ACC112 (cell line): ENCODE measurements around the gene DAB2.

Source experiments
- H2AFZ ChIP-seq: fragments of 200-600 bp; sonication (generic); one replicate; pipeline ENCODE4 v1.6.0; 2017; ENCODE audit warnings: antibody characterized with exemption, low read length; ENCODE audit not compliant: unreplicated experiment
- H3K27ac ChIP-seq: fragments of 200-600 bp; sonication (generic); 2 replicates; pipeline ENCODE4 v1.5.1; 2014; ENCODE audit warnings: low read depth, mild to moderate bottlenecking, antibody characterized with exemption, low read length, moderate library complexity
- H3K27me3 ChIP-seq: fragments of 200-600 bp; sonication (generic); 2 replicates; pipeline ENCODE4 v1.6.1; 2014; ENCODE audit warnings: mild to moderate bottlenecking, antibody characterized with exemption, low read length, moderate library complexity, mixed read lengths; ENCODE audit not compliant: insufficient read depth
- H3K36me3 ChIP-seq: fragments of 200-600 bp; sonication (generic); 2 replicates; pipeline ENCODE4 v1.6.1; 2016; ENCODE audit warnings: mild to moderate bottlenecking, antibody characterized with exemption, low read length, moderate library complexity, mixed read lengths; ENCODE audit not compliant: insufficient read depth
- H3K4me1 ChIP-seq: fragments of 200-600 bp; sonication (generic); one replicate; pipeline ENCODE4 v1.6.1; 2016; ENCODE audit warnings: low read length, mixed read lengths; ENCODE audit not compliant: insufficient read depth, unreplicated experiment, control insufficient read depth
- H3K4me3 ChIP-seq: fragments of 200-600 bp; sonication (generic); 2 replicates; pipeline ENCODE4 v1.5.1; 2014; ENCODE audit warnings: mild to moderate bottlenecking, low read depth, low read length
- H3K79me2 ChIP-seq: fragments of 200-600 bp; sonication (generic); one replicate; pipeline ENCODE4 v1.6.0; 2016; ENCODE audit warnings: low read length; ENCODE audit not compliant: control insufficient read depth, unreplicated experiment, insufficient read depth

Gene DAB2

DNA sequence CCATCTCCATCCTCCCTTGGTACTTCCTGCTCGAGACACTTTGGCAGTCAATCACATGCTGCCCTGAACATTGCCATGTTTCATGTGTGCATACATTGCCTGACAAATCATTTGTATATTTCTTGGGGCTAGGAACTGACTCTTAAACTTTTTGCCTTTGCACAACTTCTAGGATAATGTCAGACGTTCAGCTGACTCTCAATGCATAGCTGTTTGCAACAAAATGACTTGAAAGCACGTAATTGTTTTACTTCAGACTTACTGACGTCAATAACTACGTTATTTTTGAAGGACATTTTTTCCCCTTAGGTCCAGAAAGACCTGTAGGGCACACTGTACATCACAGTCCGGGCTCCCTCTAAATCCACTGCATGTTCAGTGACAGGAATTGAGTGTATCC is 37.4 kb upstream of the DAB2 start:
- Histone ChIP-seq H3K79me2 (no peaks in the 10 kb centered on the region), H3K27ac (no peak overlapping the region), H3K4me1 (no peaks in the 10 kb centered on the region), H3K36me3 (no peaks in the 10 kb centered on the region), H3K4me3 (no peak overlapping the region), H2AFZ (no peak overlapping the region), H3K27me3 (no peaks in the 10 kb centered on the region)

- Histone ChIP-seq H3K27ac (no peak overlapping the region), H3K4me1 (no peaks in the 10 kb centered on the region), H3K79me2 (no peaks in the 10 kb centered on the region), H3K27me3 (no peaks in the 10 kb centered on the region), H3K36me3 (no peaks in the 10 kb centered on the region), H3K4me3 (no peak overlapping the region), H2AFZ (no peak overlapping the region)
These were observed 36.4 kb upstream of the DAB2 start for GRCh38 chr5:39461007-39461682.

- H3K79me2 ChIP-seq = no peaks in the 10 kb centered on the region
- H3K4me3 ChIP-seq = no peak overlapping the region
- no peak overlapping the region for H3K27ac ChIP-seq
- H3K4me1 ChIP-seq = no peaks in the 10 kb centered on the region
- no peak overlapping the region for H2AFZ ChIP-seq
- H3K36me3 ChIP-seq = no peaks in the 10 kb centered on the region
- no peaks in the 10 kb centered on the region for H3K27me3 ChIP-seq
These were observed 35.1 kb upstream of the DAB2 start for GRCh38 chr5:39459907-39460306.

GRCh38 chr5:39459071-39459470 is 34.3 kb upstream of the DAB2 start:
- no peaks in the 10 kb centered on the region for H3K27me3 ChIP-seq
- H2AFZ ChIP-seq = no peak overlapping the region
- H3K36me3 ChIP-seq = no peaks in the 10 kb centered on the region
- H3K4me3 ChIP-seq = no peak overlapping the region
- no peaks in the 10 kb centered on the region for H3K4me1 ChIP-seq
- no peaks in the 10 kb centered on the region for H3K79me2 ChIP-seq
- H3K27ac ChIP-seq = no peak overlapping the region

GRCh38 chr5:39455645-39456044 is 30.9 kb upstream of the DAB2 start:
- Histone ChIP-seq H3K27me3 (no peaks in the 10 kb centered on the region), H2AFZ (no peak overlapping the region), H3K79me2 (no peaks in the 10 kb centered on the region), H3K4me1 (no peaks in the 10 kb centered on the region), H3K36me3 (no peaks in the 10 kb centered on the region), H3K27ac (no peak overlapping the region), H3K4me3 (no peak overlapping the region)

GRCh38 chr5:39453606-39454005 is 28.8 kb upstream of the DAB2 start:
- no peaks in the 10 kb centered on the region for H3K36me3 ChIP-seq
- no peaks in the 10 kb centered on the region for H3K4me1 ChIP-seq
- no peaks in the 10 kb centered on the region for H3K27me3 ChIP-seq
- no peaks in the 10 kb centered on the region for H3K79me2 ChIP-seq
- no peak overlapping the region for H3K27ac ChIP-seq
- no peak overlapping the region for H3K4me3 ChIP-seq
- H2AFZ ChIP-seq = no peak overlapping the region

GRCh38 chr5:39452846-39453245 is 28.1 kb upstream of the DAB2 start:
- Histone ChIP-seq H3K4me1 (peaks cover 4% of the 10 kb centered on the region), H3K36me3 (no peaks in the 10 kb centered on the region), H3K27ac (no peak overlapping the region), H3K4me3 (no peak overlapping the region), H3K79me2 (no peaks in the 10 kb centered on the region), H2AFZ (peak overlapping the region; percentile 4), H3K27me3 (no peaks in the 10 kb centered on the region)

- H3K36me3 ChIP-seq = no peaks in the 10 kb centered on the region
- no peak overlapping the region for H3K4me3 ChIP-seq
- no peaks in the 10 kb centered on the region for H3K79me2 ChIP-seq
- H3K27me3 ChIP-seq = no peaks in the 10 kb centered on the region
- H3K4me1 ChIP-seq = peaks cover 13% of the 10 kb centered on the region
- no peak overlapping the region for H2AFZ ChIP-seq
- no peak overlapping the region for H3K27ac ChIP-seq
These were observed 26.6 kb upstream of the DAB2 start for GRCh38 chr5:39451276-39451941.

DNA sequence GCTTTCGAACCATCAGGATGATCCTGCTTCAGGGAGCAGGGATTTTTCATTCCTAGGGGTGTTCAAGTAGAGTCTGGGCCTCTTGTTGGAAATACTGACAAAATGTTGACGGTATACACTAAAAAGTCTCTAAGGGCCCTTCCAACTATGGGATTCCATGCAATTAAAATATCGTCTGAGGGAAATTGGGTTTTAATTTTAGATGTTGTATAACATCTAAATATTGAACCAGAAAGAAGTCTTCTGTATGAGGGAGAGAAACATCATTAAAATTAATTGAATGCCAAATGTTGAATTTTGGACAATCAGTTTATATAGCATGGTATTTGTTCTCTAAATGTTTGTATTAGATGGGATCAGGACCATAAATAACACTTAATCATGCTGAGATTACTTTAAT is 25.7 kb upstream of the DAB2 start:
- Histone ChIP-seq H3K4me3 (no peak overlapping the region), H3K4me1 (peaks cover 22% of the 10 kb centered on the region), H3K27me3 (no peaks in the 10 kb centered on the region), H3K36me3 (no peaks in the 10 kb centered on the region), H3K27ac (no peak overlapping the region), H3K79me2 (no peaks in the 10 kb centered on the region), H2AFZ (no peak overlapping the region)

DNA sequence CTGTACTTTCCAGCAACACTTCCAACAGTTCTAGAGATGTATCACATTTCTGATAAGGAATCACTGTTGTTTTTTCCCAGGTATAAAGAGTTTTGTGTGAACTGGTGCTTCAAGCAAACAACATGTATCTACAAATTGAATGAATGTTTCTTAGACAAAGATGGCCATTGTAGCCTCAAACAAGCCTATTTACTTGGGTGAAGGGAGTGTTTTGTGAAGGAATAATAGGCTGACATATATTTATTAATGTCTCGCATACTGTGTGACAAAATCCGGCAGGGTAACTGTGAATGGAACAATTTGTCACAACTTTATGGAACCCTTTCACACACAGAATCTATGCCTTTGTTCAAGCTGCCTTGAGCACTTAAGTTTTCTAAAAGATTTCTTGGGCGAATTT is 24.8 kb upstream of the DAB2 start:
- H3K4me3 ChIP-seq = no peak overlapping the region
- no peaks in the 10 kb centered on the region for H3K36me3 ChIP-seq
- no peaks in the 10 kb centered on the region for H3K27me3 ChIP-seq
- no peaks in the 10 kb centered on the region for H3K79me2 ChIP-seq
- no peak overlapping the region for H2AFZ ChIP-seq
- H3K4me1 ChIP-seq = peaks cover 27% of the 10 kb centered on the region
- no peak overlapping the region for H3K27ac ChIP-seq

DNA sequence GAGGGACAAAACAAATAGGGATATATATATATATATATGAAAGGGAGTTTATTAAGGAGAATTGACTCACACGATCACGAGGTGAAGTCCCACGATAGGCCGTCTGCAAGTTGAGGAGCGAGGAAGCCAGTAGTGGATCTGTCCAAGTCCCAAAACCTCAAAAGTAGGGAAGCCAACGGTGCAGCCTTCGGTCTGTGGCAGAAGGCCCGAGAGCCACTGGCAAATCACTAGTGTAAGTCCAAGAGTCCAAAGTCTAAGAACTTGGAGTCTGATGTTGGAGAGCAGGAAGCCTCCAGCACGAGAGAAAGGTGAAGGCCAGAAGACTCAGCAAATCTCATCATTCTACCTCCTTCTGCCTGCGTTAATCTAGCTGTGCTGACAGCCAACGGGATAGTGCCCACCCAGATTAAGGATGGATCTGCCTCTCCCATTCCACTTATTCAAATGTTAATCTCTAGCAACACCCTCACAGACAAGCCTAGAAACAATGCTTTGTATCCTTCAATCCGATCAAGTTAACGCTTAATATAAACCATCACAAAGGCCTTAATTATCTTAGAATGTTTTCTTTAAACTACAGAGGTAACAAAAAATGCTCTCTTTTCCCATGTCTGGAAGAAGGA is 23.8 kb upstream of the DAB2 start:
- Histone ChIP-seq H3K27me3 (no peaks in the 10 kb centered on the region), H3K79me2 (no peaks in the 10 kb centered on the region), H3K4me1 (peaks cover 27% of the 10 kb centered on the region), H3K4me3 (no peak overlapping the region), H3K36me3 (no peaks in the 10 kb centered on the region), H2AFZ (no peak overlapping the region), H3K27ac (no peak overlapping the region)
